Liver (tissue), 9 donors: ENCODE data around the gene PHTF2. TPM values are rescaled to one million over a fixed set of nuclear protein-coding genes. Genes with fewer than 3 reads are reported as not detected.
A peak's percentile ranks its signal among the peaks of the same experiment; 100 is the strongest.

Source experiments
- DNase-seq: peaks from one replicate; pipeline ENCODE4 v3.0.0-alpha.2; 2017; ENCODE audit warnings: low spot score
- H3K27ac ChIP-seq, 2 donors: one replicate each; pipeline ENCODE4 v1.7.0; 2013; ENCODE audit warnings: inconsistent platforms in 2 of 2, low read length in 2 of 2, control low read depth in 1 of 2, low read depth in 1 of 2, mild to moderate bottlenecking in 1 of 2
- H3K27me3 ChIP-seq, 4 donors: one replicate each; pipeline versions ENCODE4 v1.6.1 to v1.7.0; 2013; ENCODE audit warnings: low read length in 3 of 4, inconsistent platforms in 1 of 4, mild to moderate bottlenecking in 1 of 4, moderate library complexity in 1 of 4; ENCODE audit not compliant: control insufficient read depth in 4 of 4, insufficient read depth in 4 of 4
- H3K36me3 ChIP-seq, 4 donors: one replicate each; pipeline versions ENCODE4 v1.6.1 to v1.7.0; 2013; ENCODE audit warnings: low read length in 3 of 4, mild to moderate bottlenecking in 3 of 4, low read depth in 1 of 4, moderate library complexity in 1 of 4; ENCODE audit not compliant: control insufficient read depth in 4 of 4, insufficient read depth in 3 of 4
- H3K4me1 ChIP-seq, 4 donors: one replicate each; pipeline versions ENCODE4 v1.6.1 to v1.7.0; 2013; ENCODE audit warnings: low read length in 3 of 4, mild to moderate bottlenecking in 3 of 4, moderate library complexity in 1 of 4; ENCODE audit not compliant: control insufficient read depth in 4 of 4, insufficient read depth in 4 of 4
- H3K4me3 ChIP-seq, 3 donors: one replicate each; pipeline versions ENCODE4 v1.6.1 to v1.7.0; 2013; ENCODE audit warnings: low read length in 3 of 3, control low read depth in 1 of 3, low read depth in 1 of 3, mild to moderate bottlenecking in 1 of 3
- H3K9ac ChIP-seq, 2 donors: one replicate each; pipeline ENCODE4 v1.7.0; 2013; ENCODE audit warnings: low read length in 2 of 2, mild to moderate bottlenecking in 2 of 2, moderate library complexity in 2 of 2, control low read depth in 1 of 2, low read depth in 1 of 2
- H3K9me3 ChIP-seq, 4 donors: one replicate each; pipeline versions ENCODE4 v1.6.1 to v1.7.0; 2013; ENCODE audit warnings: low read length in 3 of 4; ENCODE audit not compliant: control insufficient read depth in 4 of 4
- ATF3 ChIP-seq: IDR thresholded peaks from 2 replicates; pipeline ENCODE4 v1.6.1; 2016; ENCODE audit warnings: antibody characterized with exemption
- CTCF ChIP-seq: fragments of 150-350 bp; IDR thresholded peaks from 2 replicates; pipeline ENCODE4 v1.5.1; 2017; ENCODE audit warnings: improper control_type of control experiment, low read depth, low read length; ENCODE audit not compliant: missing input control
- EGR1 ChIP-seq, 2 donors: IDR thresholded peaks; 2 replicates each; pipeline ENCODE4 v1.6.1; 2016 to 2018; ENCODE audit warnings: antibody characterized with exemption in 2 of 2, low read depth in 2 of 2
- FOXA1 ChIP-seq: IDR thresholded peaks from 2 replicates; pipeline ENCODE4 v1.6.1; 2016; ENCODE audit warnings: antibody characterized with exemption
- FOXA2 ChIP-seq: IDR thresholded peaks from 2 replicates; pipeline ENCODE4 v1.6.1; 2016; ENCODE audit warnings: antibody characterized with exemption
- GABPA ChIP-seq, 2 donors: IDR thresholded peaks in 1 of 2; conservative IDR thresholded peaks in 1 of 2; 2 replicates each; pipeline ENCODE4 v1.6.1; 2016; ENCODE audit warnings: antibody characterized with exemption in 2 of 2, mild to moderate bottlenecking in 1 of 2, moderate library complexity in 1 of 2
- HNF4A ChIP-seq, 2 donors: conservative IDR thresholded peaks; 2 replicates each; pipeline ENCODE4 v1.6.1; 2016; ENCODE audit warnings: antibody characterized with exemption in 2 of 2, mild to moderate bottlenecking in 2 of 2
- HNF4G ChIP-seq: IDR thresholded peaks from 2 replicates; pipeline ENCODE4 v1.6.1; 2016; ENCODE audit warnings: antibody characterized with exemption
- JUND ChIP-seq, 2 donors: IDR thresholded peaks; 2 replicates each; pipeline ENCODE4 v1.6.1; 2016; ENCODE audit warnings: antibody characterized with exemption in 2 of 2
- MAX ChIP-seq: IDR thresholded peaks from 2 replicates; pipeline ENCODE4 v1.6.1; 2016; ENCODE audit warnings: antibody characterized with exemption
- NR2F2 ChIP-seq: IDR thresholded peaks from 2 replicates; pipeline ENCODE4 v1.6.1; 2016; ENCODE audit warnings: antibody characterized with exemption
- RAD21 ChIP-seq, 2 donors: IDR thresholded peaks; 2 replicates each; pipeline ENCODE4 v1.6.1; 2016; ENCODE audit warnings: antibody characterized with exemption in 2 of 2, mild to moderate bottlenecking in 2 of 2
- REST ChIP-seq: IDR thresholded peaks from 2 replicates; pipeline ENCODE4 v1.6.1; 2016; ENCODE audit warnings: antibody characterized with exemption, mild to moderate bottlenecking
- RXRA ChIP-seq, 2 donors: IDR thresholded peaks; 2 replicates each; pipeline ENCODE4 v1.6.1; 2017 to 2018; ENCODE audit warnings: antibody characterized with exemption in 2 of 2, mild to moderate bottlenecking in 1 of 2
- SP1 ChIP-seq: IDR thresholded peaks from 2 replicates; pipeline ENCODE4 v1.6.1; 2018; ENCODE audit warnings: antibody characterized with exemption, mild to moderate bottlenecking
- TAF1 ChIP-seq: conservative IDR thresholded peaks from 2 replicates; pipeline ENCODE4 v1.6.1; 2016; ENCODE audit warnings: antibody characterized with exemption, mild to moderate bottlenecking
- YY1 ChIP-seq: IDR thresholded peaks from 2 replicates; pipeline ENCODE4 v1.6.1; 2016; ENCODE audit warnings: antibody characterized with exemption, mild to moderate bottlenecking
- ZBTB33 ChIP-seq: IDR thresholded peaks from 2 replicates; pipeline ENCODE4 v1.6.1; 2016; ENCODE audit warnings: antibody characterized with exemption
- WGBS: extraction: QIAGEN DNeasy Blood & Tissue Kit; methylation state at CpG from one replicate; pipeline ENCODE4 v1.1.7; 2013; 5-methylcytosine and 5-hydroxymethylcytosine counted together
- polyA plus RNA-seq, 2 donors: library from polyadenylated mRNA; stranded (reverse) in 1 of 2; unstranded in 1 of 2; fragments of 200-250 nt in 1 of 2; fragments of >200 nt in 1 of 2; fragmentation: Nextera tagmentation in 1 of 2; extraction: Ambion mirVana in 1 of 2; gene quantifications; one replicate each; pipeline versions ENCODE4 v1.2.1 to v1.2.3, GENCODE V29; 2013 to 2015
- total RNA-seq, 2 donors: library from RNA; depleted of rRNA; stranded (reverse); fragments of >200 nt; gene quantifications; one replicate each; pipeline ENCODE4 v1.2.3, GENCODE V29; 2014
- donor health status: healthy.
- donor health status: healthy.
- donor health status: healthy.
- donor health status: healthy.
- donor health status: healthy.

The PHTF2 gene
- total RNA-seq = 1 to 10 TPM; 6.2 to 7.3 TPM
- 1 to 10 TPM; 2.2 to 3.1 TPM for polyA plus RNA-seq

GRCh38 chr7:77798394-77799077 is at the start of gene PHTF2, which contains the start of gene TMEM60:
PHTF2 (plus strand) TSS chr7:77798773.
TMEM60 (minus strand) TSS chr7:77798434; CDS start chr7:77794373, 4,061 bp downstream.
- under 1% methylated on average over 61 of the region's 61 CpGs for WGBS
- Histone ChIP-seq H3K4me1 (peaks cover 2 to 35% (median 21%) of the 10 kb centered on the region in 4 donors), H3K4me3 (peak within 1 kb of the TSS; percentile 85 to 96 (median 88))

More at GRCh38 chr7:77798394-77799077, at the start of gene PHTF2, which contains the start of gene TMEM60:
- Histone ChIP-seq H3K27ac (peak within 1 kb of the TSS; percentile 72 to 92), H3K9me3 (no peaks in the 10 kb centered on the region), H3K27me3 (no peaks in the 10 kb centered on the region), H3K36me3 (no peaks in the 10 kb centered on the region), H3K9ac (peak within 1 kb of the TSS; percentile 77 to 86)
- DNase-seq = peak; percentile 96
- TF ChIP-seq REST = peak; percentile 66
- peak; percentile 55 for TF ChIP-seq HNF4G
- TF ChIP-seq EGR1 (IDR thresholded peaks at IDR 0.05; ENCODE audit: low read depth in 2 of 2) = no peak
- TF ChIP-seq NR2F2 = peak; percentile 79
- peak; percentile 32 to 82 for TF ChIP-seq HNF4A (conservative IDR thresholded peaks at IDR 0.05)
- TF ChIP-seq MAX = peak; percentile 71
- no peak for TF ChIP-seq ATF3
- TF ChIP-seq FOXA2 = peak; percentile 57
- TF ChIP-seq CTCF = peak; percentile 57
- TF ChIP-seq YY1 = peak; percentile 82
- peak; percentile 76 for TF ChIP-seq ZBTB33
- TF ChIP-seq RXRA (IDR thresholded peaks at IDR 0.05) = peak; percentile 49 to 81
- peak; percentile 69 to 91 for TF ChIP-seq GABPA (IDR thresholded peaks at IDR 0.05 in 1 of 2, conservative IDR thresholded peaks at IDR 0.05 in 1 of 2)
- TF ChIP-seq FOXA1 = no peak
- TF ChIP-seq JUND (IDR thresholded peaks at IDR 0.05) = peak in 1 of 2 donors; percentile 57
- TF ChIP-seq TAF1 = peak; percentile 64
- peak; percentile 70 to 73 for TF ChIP-seq RAD21 (IDR thresholded peaks at IDR 0.05)
- peak; percentile 97 for TF ChIP-seq SP1
